Activated CD4-positive, alpha-beta T cell treated with anti-CD3 and anti-CD28 coated beads for 36 hours (primary cell): Measurements from ENCODE around the gene GPX1. TPM values are rescaled to one million over a fixed set of nuclear protein-coding genes. Genes with fewer than 3 reads are reported as not detected.
"Not testable (repeated sequence)": the region's sequence is repeated elsewhere in the genome, so short reads cannot be mapped to it uniquely, and the experiment has no call there.

Experiments used
- ATAC-seq: fragments of 200-7000 bp; cut with Tn5 transposase; one replicate; pipeline ENCODE4 v1.10.0; 2021; ENCODE audit warnings: mild to moderate bottlenecking, moderate library complexity
- CTCF ChIA-PET: fragments of 350-600 bp; sonication (Branson Sonifier 250); formaldehyde crosslinking; loops from one replicate; lab custom pipeline; 2021; ENCODE audit warnings: antibody characterized with exemption; lab: Charles Lee
- POLR2A ChIA-PET: fragments of 350-600 bp; sonication (Branson Sonifier 250); formaldehyde crosslinking; loops from one replicate; lab custom pipeline; 2021; ENCODE audit warnings: antibody characterized with exemption, inconsistent platforms; lab: Charles Lee
- DNase-seq: peaks from one replicate; pipeline ENCODE4 v3.0.0-alpha.2; 2020
- H3K27ac Mint-ChIP-seq: one replicate; pipeline ENCODE4 v1.8.0; 2021; ENCODE audit warnings: mixed read lengths
- H3K27me3 Mint-ChIP-seq: one replicate; pipeline ENCODE4 v1.8.0; 2021; ENCODE audit warnings: mixed read lengths
- H3K36me3 Mint-ChIP-seq: one replicate; pipeline ENCODE4 v1.8.0; 2021; ENCODE audit warnings: low read depth, mixed read lengths
- H3K4me1 Mint-ChIP-seq: one replicate; pipeline ENCODE4 v1.8.0; 2021; ENCODE audit warnings: mixed read lengths
- H3K4me3 Mint-ChIP-seq: one replicate; pipeline ENCODE4 v1.8.0; 2021; ENCODE audit warnings: mild to moderate bottlenecking, moderate library complexity, mixed read lengths
- H3K9me3 Mint-ChIP-seq: one replicate; pipeline ENCODE4 v1.8.0; 2021; ENCODE audit warnings: low read depth, mixed read lengths
- intact Hi-C, 2 experiments: fragments of 100-400 bp; cut with DNase I in 1 of 2; cut with micrococcal nuclease in 1 of 2; formaldehyde crosslinking; loops; one replicate each; pipeline versions ENCODE4 v1.14.2 to v1.15.1; 2022 to 2024; cut with DNase I, micrococcal nuclease
- total RNA-seq, 2 experiments: library from RNA; stranded (reverse); gene quantifications; one replicate each; pipeline ENCODE4 v1.2.3, GENCODE V29; 2021

GPX1 gene
- total RNA-seq, 2 experiments from 2014 or later = 182 to 306 TPM

- ATAC-seq (peak; percentile 28), DNase-seq (no peak)
- H3K9me3 Mint-ChIP-seq = no peaks in the 10 kb centered on the region
- POLR2A ChIA-PET = interaction anchor here (0.6 to 3.0 kb wide), 4 partner anchors 14 to 70 kb away, joined by 3 to 9 read pairs (median 4); partner anchors contain the start of genes NICN1 and USP4
- H3K27ac Mint-ChIP-seq = peak overlapping the region; percentile 92
- intact Hi-C loops = loop anchor here (1.0 to 5.0 kb wide), 7 partner anchors 18 to 265 kb away; partner anchors contain the start of genes TCTA (in 2 of the 2), USP4 (in 2 of the 2), NICN1 (in 1 of the 2) and QRICH1 (in 1 of the 2)
- CTCF ChIA-PET = interaction anchor here (1.4 kb wide), 1 partner anchor 19 kb away, joined by 4 read pairs; the partner anchor contains the start of gene USP4
- no peaks in the 10 kb centered on the region for H3K27me3 Mint-ChIP-seq
- H3K4me3 Mint-ChIP-seq = peak overlapping the region; percentile 94
- H3K4me1 Mint-ChIP-seq = peaks cover 18% of the 10 kb centered on the region
- peaks cover 55% of the 10 kb centered on the region for H3K36me3 Mint-ChIP-seq
These were observed 702 bp upstream of the GPX1 start for GRCh38 chr3:49358884-49359225.

GRCh38 chr3:49357443-49358216, 523 bp downstream of the GPX1 start:
- POLR2A ChIA-PET = interaction anchor here (0.8 kb wide), 1 partner anchor 17 kb away, joined by 5 read pairs; no protein-coding TSS in a partner anchor
- H3K9me3 Mint-ChIP-seq = not testable (repeated sequence)
- CTCF ChIA-PET = interaction anchor here (0.6 to 1.7 kb wide), 5 partner anchors 13 to 316 kb away, joined by 3 to 7 read pairs (median 3); partner anchors contain the start of gene USP4

GRCh38 chr3:49357095-49357442, 1.1 kb downstream of the GPX1 start:
- intact Hi-C loops = loop anchor here in 1 of 2 experiments (5.0 kb wide), 1 partner anchor 55 kb away; the partner anchor contains the start of genes RHOA and TCTA
- CTCF ChIA-PET = interaction anchor here (0.6 to 1.7 kb wide), 5 partner anchors 12 to 316 kb away, joined by 3 to 7 read pairs (median 3); partner anchors contain the start of gene USP4
- POLR2A ChIA-PET = interaction anchor here (0.8 kb wide), 1 partner anchor 17 kb away, joined by 5 read pairs; no protein-coding TSS in a partner anchor
- peak; percentile 1 for ATAC-seq
- Mint-ChIP-seq H3K4me1 (peaks cover 17% of the 10 kb centered on the region), H3K27ac (peak overlapping the region; percentile 98), H3K4me3 (peak overlapping the region; percentile 94), H3K36me3 (peaks cover 45% of the 10 kb centered on the region)
- not testable (repeated sequence) for H3K9me3 Mint-ChIP-seq, H3K27me3 Mint-ChIP-seq, DNase-seq

More at GRCh38 chr3:49357443-49358216, 523 bp downstream of the GPX1 start:
- Mint-ChIP-seq H3K36me3 (peaks cover 49% of the 10 kb centered on the region), H3K4me1 (peaks cover 14% of the 10 kb centered on the region), H3K27ac (peak overlapping the region; percentile 98), H3K4me3 (peak overlapping the region; percentile 94)
- DNase-seq (peak; percentile 68), ATAC-seq (peak; percentile 13)
- intact Hi-C loops = loop anchor here (1.0 to 5.0 kb wide), 7 partner anchors 17 to 263 kb away; partner anchors contain the start of genes TCTA (in 2 of the 2), USP4 (in 2 of the 2), NICN1 (in 1 of the 2) and QRICH1 (in 1 of the 2)
- H3K27me3 Mint-ChIP-seq = not testable (repeated sequence)

- CTCF ChIA-PET = interaction anchor here (1.2 to 1.4 kb wide), 2 partner anchors 13 to 96 kb away, joined by 3 to 4 read pairs; partner anchors contain the start of gene USP4
- DNase-seq (no peak), ATAC-seq (no peak)
- POLR2A ChIA-PET = interaction anchor here (1.0 kb wide), 1 partner anchor 13 kb away, joined by 8 read pairs; the partner anchor contains the start of gene USP4
- peaks cover 14% of the 10 kb centered on the region for H3K4me1 Mint-ChIP-seq
- no peaks in the 10 kb centered on the region for H3K27me3 Mint-ChIP-seq
- intact Hi-C loops = no loop called here
- no peak overlapping the region for H3K27ac Mint-ChIP-seq
- peaks cover 22% of the 10 kb centered on the region for H3K36me3 Mint-ChIP-seq
- no peak overlapping the region for H3K4me3 Mint-ChIP-seq
- no peaks in the 10 kb centered on the region for H3K9me3 Mint-ChIP-seq
These were observed 5.2 kb downstream of the GPX1 start for GRCh38 chr3:49352890-49353421.

- Mint-ChIP-seq H3K4me1 (peaks cover 14% of the 10 kb centered on the region), H3K27ac (no peak overlapping the region), H3K27me3 (no peaks in the 10 kb centered on the region), H3K9me3 (no peaks in the 10 kb centered on the region), H3K36me3 (peaks cover 18% of the 10 kb centered on the region), H3K4me3 (no peak overlapping the region)
- no peak for DNase-seq
- intact Hi-C loops = no loop called here
- ChIA-PET CTCF (interaction anchor here (0.6 to 1.6 kb wide), 3 partner anchors 12 to 331 kb away, joined by 3 to 4 read pairs (median 4); partner anchors contain the start of gene USP4), POLR2A (interaction anchor here (1.0 kb wide), 1 partner anchor 12 kb away, joined by 8 read pairs; the partner anchor contains the start of gene USP4)
- no peak for ATAC-seq
These were observed 5.9 kb downstream of the GPX1 start for GRCh38 chr3:49352281-49352680.

- H3K4me1 Mint-ChIP-seq = peaks cover 12% of the 10 kb centered on the region
- H3K4me3 Mint-ChIP-seq = no peak overlapping the region
- ATAC-seq (no peak), DNase-seq (no peak)
- ChIA-PET POLR2A (interaction anchor here (0.6 kb wide), 1 partner anchor 121 kb away, joined by 3 read pairs; no protein-coding TSS in a partner anchor), CTCF (interaction anchor here (1.3 to 1.6 kb wide), 3 partner anchors 11 to 98 kb away, joined by 3 to 4 read pairs (median 4); partner anchors contain the start of gene USP4)
- H3K36me3 Mint-ChIP-seq = peaks cover 15% of the 10 kb centered on the region
- H3K27me3 Mint-ChIP-seq = no peaks in the 10 kb centered on the region
- intact Hi-C loops = no loop called here
- H3K27ac Mint-ChIP-seq = peak overlapping the region; percentile 2
- no peaks in the 10 kb centered on the region for H3K9me3 Mint-ChIP-seq
These were observed 6.6 kb downstream of the GPX1 start for GRCh38 chr3:49351521-49352011.

- H3K36me3 Mint-ChIP-seq = peaks cover 2% of the 10 kb centered on the region
- ChIA-PET CTCF (interaction anchor here (0.6 to 1.3 kb wide), 3 partner anchors 9 to 1210 kb away, joined by 3 to 5 read pairs (median 4); partner anchors contain the start of gene USP4), POLR2A (no interaction called here)
- H3K27ac Mint-ChIP-seq = no peak overlapping the region
- no peak for ATAC-seq
- peaks cover 14% of the 10 kb centered on the region for H3K4me1 Mint-ChIP-seq
- no peak overlapping the region for H3K4me3 Mint-ChIP-seq
- no peaks in the 10 kb centered on the region for H3K27me3 Mint-ChIP-seq
- DNase-seq = no peak
- no peaks in the 10 kb centered on the region for H3K9me3 Mint-ChIP-seq
- intact Hi-C loops = no loop called here
These were observed 8.6 kb downstream of the GPX1 start for GRCh38 chr3:49349348-49350114.

GRCh38 chr3:49348361-49348760, 9.8 kb downstream of the GPX1 start:
- ATAC-seq, CTCF ChIA-PET, H3K4me3 Mint-ChIP-seq, H3K9me3 Mint-ChIP-seq, DNase-seq, H3K36me3 Mint-ChIP-seq, H3K27me3 Mint-ChIP-seq, H3K27ac Mint-ChIP-seq, intact Hi-C loops: not testable (repeated sequence)
- peaks cover 16% of the 10 kb centered on the region for H3K4me1 Mint-ChIP-seq
- POLR2A ChIA-PET = interaction anchor here (0.6 to 0.7 kb wide), 2 partner anchors 8 to 110 kb away, joined by 3 to 4 read pairs; partner anchors contain the start of gene USP4

GRCh38 chr3:49346797-49347251, 11.3 kb downstream of the GPX1 start:
- Mint-ChIP-seq H3K27me3 (no peaks in the 10 kb centered on the region), H3K4me3 (no peak overlapping the region), H3K36me3 (no peaks in the 10 kb centered on the region), H3K9me3 (no peaks in the 10 kb centered on the region), H3K4me1 (peaks cover 23% of the 10 kb centered on the region), H3K27ac (no peak overlapping the region)
- intact Hi-C loops = no loop called here
- ChIA-PET CTCF (no interaction called here), POLR2A (no interaction called here)
- DNase-seq (no peak), ATAC-seq (no peak)

- DNase-seq = no peak
- H3K4me1 Mint-ChIP-seq = peaks cover 44% of the 10 kb centered on the region
- CTCF ChIA-PET = interaction anchor here (0.6 to 1.4 kb wide), 2 partner anchors 106 to 240 kb away, joined by 3 to 6 read pairs; no protein-coding TSS in a partner anchor
- no peaks in the 10 kb centered on the region for H3K9me3 Mint-ChIP-seq
- POLR2A ChIA-PET = no interaction called here
- no peak overlapping the region for H3K27ac Mint-ChIP-seq
- ATAC-seq = no peak
- H3K36me3 Mint-ChIP-seq = peaks cover 5% of the 10 kb centered on the region
- no peak overlapping the region for H3K4me3 Mint-ChIP-seq
- intact Hi-C loops = loop anchor here in 1 of 2 experiments (5.0 kb wide), 1 partner anchor 426 kb away; the partner anchor contains the start of gene ARIH2
- no peaks in the 10 kb centered on the region for H3K27me3 Mint-ChIP-seq
These were observed 15.0 kb downstream of the GPX1 start for GRCh38 chr3:49343163-49343562.
